ENCODE data around the gene OR5A1.
"Not testable (repeated sequence)": the region's sequence is repeated elsewhere in the genome, so short reads cannot be mapped to it uniquely, and the experiment has no call there.

Gene OR5A1

DNA sequence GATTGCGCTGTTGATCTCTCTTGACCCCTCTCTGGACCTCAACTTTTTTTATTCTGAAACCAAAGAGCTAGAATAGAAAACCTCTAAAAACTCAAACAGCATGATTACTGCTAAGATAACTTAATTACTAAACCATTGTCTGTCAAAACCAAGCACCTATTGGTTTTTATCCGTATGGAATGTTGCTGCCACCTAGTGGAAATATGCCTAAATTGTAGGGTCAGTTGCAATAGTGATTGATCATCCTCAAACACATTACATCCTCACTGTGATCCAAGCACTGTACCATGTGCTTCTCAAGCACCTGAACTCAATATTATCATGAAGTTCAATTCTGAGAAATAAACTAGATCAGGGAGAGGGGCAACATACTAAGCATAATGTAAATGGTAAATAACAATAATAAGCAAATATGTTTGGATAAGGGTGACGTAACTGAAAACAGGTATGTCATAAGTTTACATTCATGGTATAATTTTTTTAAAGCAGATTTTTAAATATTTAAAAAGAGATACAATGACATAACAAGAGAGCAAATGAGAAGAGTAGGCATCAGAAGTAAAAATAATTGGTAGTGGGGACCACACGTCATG, 6.2 kb upstream of the OR5A1 start:
- TF ChIP-seq, protein P1, sequence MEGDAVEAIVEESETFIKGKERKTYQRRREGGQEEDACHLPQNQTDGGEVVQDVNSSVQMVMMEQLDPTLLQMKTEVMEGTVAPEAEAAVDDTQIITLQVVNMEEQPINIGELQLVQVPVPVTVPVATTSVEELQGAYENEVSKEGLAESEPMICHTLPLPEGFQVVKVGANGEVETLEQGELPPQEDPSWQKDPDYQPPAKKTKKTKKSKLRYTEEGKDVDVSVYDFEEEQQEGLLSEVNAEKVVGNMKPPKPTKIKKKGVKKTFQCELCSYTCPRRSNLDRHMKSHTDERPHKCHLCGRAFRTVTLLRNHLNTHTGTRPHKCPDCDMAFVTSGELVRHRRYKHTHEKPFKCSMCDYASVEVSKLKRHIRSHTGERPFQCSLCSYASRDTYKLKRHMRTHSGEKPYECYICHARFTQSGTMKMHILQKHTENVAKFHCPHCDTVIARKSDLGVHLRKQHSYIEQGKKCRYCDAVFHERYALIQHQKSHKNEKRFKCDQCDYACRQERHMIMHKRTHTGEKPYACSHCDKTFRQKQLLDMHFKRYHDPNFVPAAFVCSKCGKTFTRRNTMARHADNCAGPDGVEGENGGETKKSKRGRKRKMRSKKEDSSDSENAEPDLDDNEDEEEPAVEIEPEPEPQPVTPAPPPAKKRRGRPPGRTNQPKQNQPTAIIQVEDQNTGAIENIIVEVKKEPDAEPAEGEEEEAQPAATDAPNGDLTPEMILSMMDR (IDR thresholded peaks at IDR 0.05; ENCODE audit: borderline replicate concordance, insufficient read depth, low read depth, low read length): peak; percentile 67
- H3K4me3 ChIP-seq (ENCODE audit: low read depth, low read length): no peak overlapping the region

DNA sequence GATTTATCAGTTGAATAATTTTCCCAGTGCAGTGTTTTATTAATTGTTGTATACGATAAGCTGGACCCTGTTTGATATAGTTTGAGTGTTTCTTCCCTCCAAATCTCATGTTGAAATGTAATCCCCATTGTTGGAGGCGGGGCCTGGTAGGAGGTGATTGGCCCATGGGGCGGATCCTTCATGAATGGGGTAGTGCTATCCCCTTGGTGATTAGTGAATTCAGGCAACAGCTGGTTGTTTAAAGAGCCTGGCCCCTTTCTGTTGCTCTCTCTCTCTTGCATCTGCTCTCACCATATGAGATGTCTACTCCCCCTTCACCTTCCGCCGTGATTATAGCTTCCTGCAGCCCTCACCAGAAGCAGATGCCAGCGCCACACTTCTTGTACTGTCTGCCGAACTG, 1.5 kb downstream of the OR5A1 start:
- TF ChIP-seq, protein P1 (IDR thresholded peaks at IDR 0.05; ENCODE audit: borderline replicate concordance, insufficient read depth, low read depth, low read length): no peak
- no peak overlapping the region for H3K4me3 ChIP-seq (ENCODE audit: low read depth, low read length)

DNA sequence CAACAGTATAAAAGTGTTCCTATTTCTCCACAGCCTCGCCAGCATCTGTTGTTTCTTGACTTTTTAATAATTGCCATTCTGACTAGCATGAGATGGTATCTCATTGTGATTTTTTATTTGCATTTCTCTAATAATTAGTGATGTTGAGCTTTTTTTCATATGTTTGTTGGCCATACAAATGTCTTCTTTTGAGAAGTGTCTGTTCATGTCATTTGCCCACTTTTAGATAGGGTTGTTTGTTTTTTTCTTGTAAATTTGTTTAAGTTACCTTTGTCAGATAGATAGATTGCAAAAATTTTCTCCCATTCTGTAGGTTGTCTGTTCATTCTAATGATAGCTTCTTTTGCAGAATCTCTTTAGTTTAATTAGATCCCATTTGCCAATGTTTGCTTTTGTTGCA, 9.4 kb downstream of the OR5A1 start:
- not testable (repeated sequence) for H3K4me3 ChIP-seq (ENCODE audit: low read depth, low read length)

DNA sequence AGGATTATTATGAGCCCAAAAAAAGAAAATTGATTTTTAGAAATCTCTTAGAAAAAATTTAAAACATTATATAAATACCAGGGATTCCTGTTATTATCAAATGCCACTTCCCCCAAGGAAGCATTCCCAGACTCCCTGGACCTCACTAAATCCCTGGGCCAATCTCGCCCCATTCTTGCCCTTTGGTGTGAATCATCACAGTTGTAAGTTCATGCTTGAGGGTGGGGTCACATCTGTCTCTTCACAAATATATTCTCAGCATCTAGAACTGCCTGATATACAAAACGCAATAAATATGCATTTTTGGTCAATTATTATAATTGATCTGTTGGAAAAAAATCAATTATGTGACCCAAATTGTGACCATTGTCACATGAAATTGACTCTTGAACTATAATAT, 12.2 kb downstream of the OR5A1 start:
- TF ChIP-seq, protein P1 (IDR thresholded peaks at IDR 0.05; ENCODE audit: borderline replicate concordance, insufficient read depth, low read depth, low read length): no peak
- H3K4me3 ChIP-seq (ENCODE audit: low read depth, low read length): no peak overlapping the region

DNA sequence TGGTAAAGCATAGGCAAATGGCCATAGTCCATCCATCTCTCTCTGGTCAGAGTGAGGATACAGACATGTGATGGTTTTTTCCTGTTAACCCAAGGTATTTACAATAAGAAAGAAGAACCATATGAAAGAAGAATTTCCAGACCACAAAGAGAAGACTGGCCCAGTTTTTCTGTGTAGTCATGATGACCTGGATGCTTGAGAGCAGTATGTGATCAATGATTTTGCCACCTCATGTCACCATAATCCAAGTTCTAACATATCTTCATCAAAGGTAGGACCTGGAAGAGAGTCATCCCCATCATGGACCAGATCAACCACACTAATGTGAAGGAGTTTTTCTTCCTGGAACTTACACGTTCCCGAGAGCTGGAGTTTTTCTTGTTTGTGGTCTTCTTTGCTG, 20.4 kb downstream of the OR5A1 start, which contains the start of gene OR4D6:
Gene OR4D6, plus strand, starts transcription at position 301 of the 400 bp plus-strand sequence. Its CDS starts 0 bp downstream, at position 301.
- H3K4me3 ChIP-seq (ENCODE audit: low read depth, low read length): no peak within 1 kb of the TSS
- TF ChIP-seq, protein P1 (IDR thresholded peaks at IDR 0.05; ENCODE audit: borderline replicate concordance, insufficient read depth, low read depth, low read length): no peak

DNA sequence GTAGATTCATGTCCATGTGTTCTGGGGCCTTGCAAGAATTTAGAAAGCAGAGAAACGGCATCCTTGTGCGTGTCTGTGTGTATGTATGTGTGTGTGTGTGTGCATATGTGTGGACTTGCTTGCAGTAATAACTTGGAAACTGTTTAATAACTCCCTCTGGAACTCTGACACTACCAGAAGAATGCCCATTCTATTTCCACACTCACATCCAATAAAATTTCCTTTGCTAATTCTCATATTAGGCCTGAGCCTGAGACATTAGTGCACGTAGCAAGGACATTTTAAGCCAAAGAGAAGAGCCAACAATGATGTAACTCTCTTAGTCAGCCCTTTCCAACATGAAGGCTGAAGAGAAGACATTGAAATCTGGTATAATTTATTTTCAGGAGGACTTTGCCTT, 23.6 kb downstream of the OR5A1 start:
- H3K4me3 ChIP-seq (ENCODE audit: low read depth, low read length): no peak overlapping the region
- TF ChIP-seq, protein P1 (IDR thresholded peaks at IDR 0.05; ENCODE audit: borderline replicate concordance, insufficient read depth, low read depth, low read length): no peak

DNA sequence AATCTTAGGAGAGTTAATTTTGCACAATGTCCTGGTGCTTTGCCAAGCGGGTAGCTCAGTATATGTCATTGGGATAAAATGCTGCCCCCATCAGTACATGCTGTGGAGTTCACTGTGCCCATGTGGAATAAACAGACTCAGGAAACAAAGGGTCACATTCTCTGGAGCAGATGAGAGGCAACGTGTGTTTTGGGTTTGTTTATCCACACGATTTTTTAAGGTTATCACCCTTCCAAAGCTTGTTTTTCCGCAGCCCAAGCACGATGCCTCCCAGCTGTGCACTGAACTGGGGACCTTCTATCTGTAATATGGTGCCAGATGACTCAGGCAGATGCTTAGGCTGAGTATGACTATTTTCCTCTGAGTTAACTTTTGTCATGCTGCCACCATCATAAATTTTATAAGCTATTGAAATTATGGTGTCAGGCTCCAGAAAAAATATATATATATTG, 26.9 kb downstream of the OR5A1 start:
- no peak overlapping the region for H3K4me3 ChIP-seq (ENCODE audit: low read depth, low read length)
- TF ChIP-seq, protein P1 (IDR thresholded peaks at IDR 0.05; ENCODE audit: borderline replicate concordance, insufficient read depth, low read depth, low read length): no peak
